ENCODE data around the gene CHAC1. TPM values are rescaled to one million over a fixed set of nuclear protein-coding genes. Genes with fewer than 3 reads are reported as not detected.
A peak's percentile ranks its signal among the peaks of the same experiment; 100 is the strongest.

The CHAC1 gene
- polyA plus RNA-seq, 3 donors = 0.15 TPM; not detected in 2

DNA sequence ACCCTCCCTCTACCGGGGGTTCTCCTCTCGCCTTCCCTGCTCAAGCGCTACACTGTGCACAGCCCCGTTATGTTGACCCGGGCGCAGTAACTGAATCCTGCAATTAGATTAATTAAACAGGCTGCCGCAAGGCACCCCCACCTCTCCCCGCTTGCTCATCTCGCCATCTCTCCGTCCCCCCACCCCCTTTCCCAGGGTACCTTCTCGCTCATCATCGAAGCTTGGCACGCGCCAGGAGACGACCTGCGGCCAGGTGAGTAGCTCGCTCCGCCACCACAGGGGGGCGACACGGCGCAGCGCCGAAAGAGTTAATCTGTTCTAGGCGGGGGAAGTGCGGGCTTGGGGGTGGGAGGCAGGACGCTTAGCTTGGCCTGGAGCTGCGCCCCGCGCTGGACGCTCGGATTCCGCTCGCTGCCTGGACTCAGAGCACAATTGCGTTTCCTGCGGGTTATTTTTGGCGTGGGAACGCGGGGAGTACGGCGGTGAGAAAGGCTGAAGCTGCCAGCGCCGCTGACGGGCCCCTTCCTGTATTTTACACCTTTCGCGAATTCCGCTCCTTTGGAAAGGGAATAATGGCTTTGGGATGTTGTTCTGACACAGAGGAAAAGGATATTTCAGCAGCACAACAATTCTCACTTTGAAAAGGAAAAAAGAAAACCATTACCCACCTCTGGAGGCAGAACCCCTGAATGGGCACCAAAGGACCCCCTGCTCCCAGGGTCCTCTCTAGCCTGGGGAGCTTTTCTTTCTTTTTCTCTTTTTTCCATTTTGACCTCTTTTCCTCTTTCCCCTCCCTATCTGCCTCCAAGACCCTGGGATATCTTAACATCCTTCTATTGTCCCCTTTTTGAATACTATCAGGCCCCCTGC lies 22.6 kb upstream of the CHAC1 start:
- Mint-ChIP-seq H3K36me3 (peaks cover 6 to 13% of the 10 kb centered on the region in 2 donors), H3K27me3 (ENCODE audit: low read depth in 3 of 3) (peaks cover 70 to 80% (median 71%) of the 10 kb centered on the region in 3 donors), H3K4me1 (peaks cover 55% of the 10 kb centered on the region), H3K27ac (no peak overlapping the region), H3K4me3 (peak overlapping the region; percentile 72 to 93), H3K9me3 (peaks cover 0 to 37% (median 13%) of the 10 kb centered on the region in 7 donors)
- no peaks in the 10 kb centered on the region for H3K79me2 ChIP-seq (ENCODE audit: insufficient read depth, low read length)
- H3K4me2 ChIP-seq (replicated peaks; ENCODE audit: extremely low read depth, low read length, poor library complexity, severe bottlenecking) = peak overlapping the region; percentile 69
- H3K36me3 ChIP-seq (replicated peaks in 1 of 2; ENCODE audit: control insufficient read depth in 1 of 2, insufficient read depth in 2 of 2, low read length in 2 of 2) = no peaks in the 10 kb centered on the region
- peaks cover 0 to 38% of the 10 kb centered on the region in 2 donors for H3K9me3 ChIP-seq (replicated peaks in 1 of 2; ENCODE audit: control insufficient read depth in 1 of 2, insufficient read depth in 1 of 2, low read length in 2 of 2)
- H3K27me3 ChIP-seq (ENCODE audit: control insufficient read depth in 2 of 2, insufficient read depth in 2 of 2, low read length in 2 of 2) = peaks cover 49 to 74% of the 10 kb centered on the region in 2 donors
- H4K20me1 ChIP-seq (ENCODE audit: insufficient read depth, low read length) = no peaks in the 10 kb centered on the region
- H3K4me3 ChIP-seq (replicated peaks in 1 of 3; ENCODE audit: low read depth in 2 of 3, low read length in 3 of 3) = peak overlapping the region in 1 of 3 experiments; percentile 66
- TF ChIP-seq, protein P1, sequence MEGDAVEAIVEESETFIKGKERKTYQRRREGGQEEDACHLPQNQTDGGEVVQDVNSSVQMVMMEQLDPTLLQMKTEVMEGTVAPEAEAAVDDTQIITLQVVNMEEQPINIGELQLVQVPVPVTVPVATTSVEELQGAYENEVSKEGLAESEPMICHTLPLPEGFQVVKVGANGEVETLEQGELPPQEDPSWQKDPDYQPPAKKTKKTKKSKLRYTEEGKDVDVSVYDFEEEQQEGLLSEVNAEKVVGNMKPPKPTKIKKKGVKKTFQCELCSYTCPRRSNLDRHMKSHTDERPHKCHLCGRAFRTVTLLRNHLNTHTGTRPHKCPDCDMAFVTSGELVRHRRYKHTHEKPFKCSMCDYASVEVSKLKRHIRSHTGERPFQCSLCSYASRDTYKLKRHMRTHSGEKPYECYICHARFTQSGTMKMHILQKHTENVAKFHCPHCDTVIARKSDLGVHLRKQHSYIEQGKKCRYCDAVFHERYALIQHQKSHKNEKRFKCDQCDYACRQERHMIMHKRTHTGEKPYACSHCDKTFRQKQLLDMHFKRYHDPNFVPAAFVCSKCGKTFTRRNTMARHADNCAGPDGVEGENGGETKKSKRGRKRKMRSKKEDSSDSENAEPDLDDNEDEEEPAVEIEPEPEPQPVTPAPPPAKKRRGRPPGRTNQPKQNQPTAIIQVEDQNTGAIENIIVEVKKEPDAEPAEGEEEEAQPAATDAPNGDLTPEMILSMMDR (IDR thresholded peaks at IDR 0.05) = no peak
- WGBS (ENCODE audit: insufficient coverage) = 1% methylated on average over 30 of the region's 46 CpGs
- H2AFZ ChIP-seq (ENCODE audit: insufficient read depth, low read depth, low read length, poor library complexity, severe bottlenecking) = no peak overlapping the region
- no peak overlapping the region for H3K27ac ChIP-seq (ENCODE audit: low read depth in 1 of 2, low read length in 2 of 2)
- peaks cover 53 to 65% of the 10 kb centered on the region in 2 donors for H3K4me1 ChIP-seq (ENCODE audit: control insufficient read depth in 1 of 2, insufficient read depth in 2 of 2, low read length in 2 of 2)
- no peak for DNase-seq
- H3K9ac ChIP-seq (ENCODE audit: insufficient read depth, low read length, poor library complexity, severe bottlenecking) = no peak overlapping the region
- intact Hi-C loops (cut with micrococcal nuclease) = no loop called here

DNA sequence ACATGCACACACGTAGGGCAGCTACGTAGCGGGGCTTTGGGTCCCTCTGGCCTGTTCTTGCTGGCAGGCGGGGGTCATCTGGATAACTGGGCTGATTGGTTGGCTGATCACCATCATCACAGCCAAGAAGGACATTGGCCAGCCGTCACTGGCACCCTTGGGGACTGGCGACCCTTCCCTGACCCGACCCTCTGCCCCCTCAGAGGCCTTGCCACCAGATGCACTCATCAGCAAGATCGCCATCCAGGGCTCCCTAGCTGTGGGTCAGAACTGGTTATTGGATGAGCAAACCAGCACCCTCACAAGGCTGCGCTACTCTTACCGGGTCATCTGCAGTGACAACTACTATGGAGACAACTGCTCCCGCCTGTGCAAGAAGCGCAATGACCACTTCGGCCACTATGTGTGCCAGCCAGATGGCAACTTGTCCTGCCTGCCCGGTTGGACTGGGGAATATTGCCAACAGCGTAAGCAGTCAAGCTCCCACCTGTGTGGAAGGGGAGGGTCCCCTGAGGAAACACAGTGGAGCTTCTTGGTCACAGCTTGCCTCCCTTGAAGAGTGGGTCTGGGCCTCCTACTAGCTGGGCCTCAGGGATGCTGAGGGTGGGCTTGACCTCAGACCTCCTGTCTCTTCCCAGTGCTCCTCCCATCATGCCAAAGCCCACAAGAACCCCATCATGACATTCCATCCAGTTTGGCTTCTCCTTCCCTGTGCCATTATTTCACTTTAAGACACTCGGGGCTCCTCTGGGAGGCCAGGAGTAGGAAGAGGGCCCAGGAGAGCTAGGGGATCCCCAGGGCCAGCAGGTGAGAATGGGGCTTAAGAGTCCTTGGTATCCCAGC lies 21.8 kb upstream of the CHAC1 start:
- no peak overlapping the region for H2AFZ ChIP-seq (ENCODE audit: insufficient read depth, low read depth, low read length, poor library complexity, severe bottlenecking)
- WGBS (ENCODE audit: insufficient coverage) = 93% methylated on average over 15 of the region's 16 CpGs
- H3K9ac ChIP-seq (ENCODE audit: insufficient read depth, low read length, poor library complexity, severe bottlenecking) = no peak overlapping the region

More for the DNA sequence above, 21.8 kb upstream of the CHAC1 start:
- Histone ChIP-seq H3K4me1 (ENCODE audit: control insufficient read depth in 1 of 2, insufficient read depth in 2 of 2, low read length in 2 of 2) (peaks cover 46 to 57% of the 10 kb centered on the region in 2 donors), H3K4me3 (replicated peaks in 1 of 3; ENCODE audit: low read depth in 2 of 3, low read length in 3 of 3) (no peak overlapping the region), H3K4me2 (replicated peaks; ENCODE audit: extremely low read depth, low read length, poor library complexity, severe bottlenecking) (no peak overlapping the region), H3K27me3 (ENCODE audit: control insufficient read depth in 2 of 2, insufficient read depth in 2 of 2, low read length in 2 of 2) (peaks cover 40 to 66% of the 10 kb centered on the region in 2 donors), H3K36me3 (replicated peaks in 1 of 2; ENCODE audit: control insufficient read depth in 1 of 2, insufficient read depth in 2 of 2, low read length in 2 of 2) (no peaks in the 10 kb centered on the region), H3K9me3 (replicated peaks in 1 of 2; ENCODE audit: control insufficient read depth in 1 of 2, insufficient read depth in 1 of 2, low read length in 2 of 2) (peaks cover 0 to 38% of the 10 kb centered on the region in 2 donors), H3K27ac (ENCODE audit: low read depth in 1 of 2, low read length in 2 of 2) (no peak overlapping the region), H4K20me1 (ENCODE audit: insufficient read depth, low read length) (no peaks in the 10 kb centered on the region), H3K79me2 (ENCODE audit: insufficient read depth, low read length) (no peaks in the 10 kb centered on the region)
- peaks cover 0 to 36% (median 13%) of the 10 kb centered on the region in 7 donors for H3K9me3 Mint-ChIP-seq
- H3K4me1 Mint-ChIP-seq = peaks cover 48% of the 10 kb centered on the region
- H3K27me3 Mint-ChIP-seq (ENCODE audit: low read depth in 3 of 3) = peaks cover 62 to 71% (median 62%) of the 10 kb centered on the region in 3 donors
- H3K4me3 Mint-ChIP-seq = peak overlapping the region in 1 of 2 donors; percentile 93
- peaks cover 6 to 13% of the 10 kb centered on the region in 2 donors for H3K36me3 Mint-ChIP-seq
- intact Hi-C loops (cut with micrococcal nuclease) = no loop called here
- TF ChIP-seq, protein P1 (IDR thresholded peaks at IDR 0.05) = no peak
- peak overlapping the region in 1 of 7 donors; percentile 50 for H3K27ac Mint-ChIP-seq
- no peak for DNase-seq
